ENCODE measurements around the gene STX19. TPM values are rescaled to one million over a fixed set of nuclear protein-coding genes. Genes with fewer than 3 reads are reported as not detected.

Gene STX19
- total RNA-seq, 1 experiment from 2014 or later = not detected

DNA sequence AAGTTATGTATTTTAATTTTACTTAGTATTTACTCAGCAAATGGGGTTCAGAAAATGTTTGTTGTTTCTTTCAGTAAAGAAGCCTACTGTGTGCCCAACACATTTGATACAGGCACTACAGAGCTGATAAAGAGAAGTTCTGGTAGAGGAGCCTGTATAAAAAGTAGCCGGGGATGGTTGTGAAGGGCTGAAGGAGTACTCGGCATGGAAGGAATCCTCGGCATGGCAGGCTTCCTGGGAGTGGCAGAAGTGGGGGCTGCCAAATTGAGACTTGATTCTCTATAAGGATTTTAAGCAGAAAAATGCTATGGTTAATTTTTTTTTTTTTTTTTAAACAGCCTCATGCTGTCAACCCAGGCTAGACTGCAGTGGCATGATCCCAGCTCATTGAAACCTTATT, 39.2 kb downstream of the STX19 start:
- no peaks in the 10 kb centered on the region for H3K27me3 Mint-ChIP-seq (ENCODE audit: low read depth)
- WGBS (ENCODE audit: extremely low coverage, insufficient read length, low lambda C conversion rate) = no CpG with 5 or more reads among the region's 3 CpGs

More for the DNA sequence above, 39.2 kb downstream of the STX19 start:
- DNase-seq = no peak
- Histone ChIP-seq H4K8ac (replicated peaks; ENCODE audit: insufficient read length, low read depth, low read length) (no peak overlapping the region), H4K20me1 (ENCODE audit: control insufficient read depth, insufficient read depth, insufficient read length) (no peaks in the 10 kb centered on the region), H2BK20ac (ENCODE audit: low read depth, low read length, poor library complexity, severe bottlenecking) (no peak overlapping the region), H2BK12ac (ENCODE audit: insufficient read length, low read depth, low read length) (no peak overlapping the region), H4K91ac (ENCODE audit: insufficient read length, low read depth, low read length) (no peak overlapping the region), H2BK5ac (ENCODE audit: insufficient read length, low read length) (no peak overlapping the region), H3K14ac (ENCODE audit: insufficient read depth, low read length) (no peak overlapping the region), H3K27me3 (ENCODE audit: insufficient read depth, low read length) (no peaks in the 10 kb centered on the region), H3K4me2 (ENCODE audit: insufficient read depth, insufficient read length, low read length) (no peak overlapping the region), H3K4ac (ENCODE audit: low read depth, low read length) (no peak overlapping the region), H2BK15ac (ENCODE audit: low read depth, low read length) (no peak overlapping the region), H3K23me2 (ENCODE audit: insufficient read length, low read depth, low read length, poor library complexity, severe bottlenecking) (no peaks in the 10 kb centered on the region), H3T11ph (ENCODE audit: low read length) (no peak overlapping the region), H4K5ac (ENCODE audit: insufficient read length, low read depth, low read length) (no peak overlapping the region), H2AFZ (ENCODE audit: low read length) (no peak overlapping the region), H3K23ac (ENCODE audit: insufficient read length, low read depth, low read length) (no peak overlapping the region), H3K18ac (ENCODE audit: insufficient read length, low read depth, low read length) (no peak overlapping the region), H3K56ac (ENCODE audit: insufficient read length, low read depth, low read length) (no peak overlapping the region), H3K27ac (ENCODE audit: insufficient read length, low read depth, low read length) (no peak overlapping the region), H3K4me1 (ENCODE audit: insufficient read depth, low read length) (no peaks in the 10 kb centered on the region), H3K9me3 (ENCODE audit: control insufficient read depth, low read depth, low read length) (no peaks in the 10 kb centered on the region), H3K79me1 (ENCODE audit: insufficient read depth, low read depth, low read length, poor library complexity, severe bottlenecking) (peaks cover 5% of the 10 kb centered on the region), H2AK5ac (ENCODE audit: insufficient read length, low read length) (no peak overlapping the region), H2BK120ac (ENCODE audit: low read depth, low read length, poor library complexity, severe bottlenecking) (no peak overlapping the region), H3K79me2 (ENCODE audit: insufficient read depth, low read length) (peaks cover 3% of the 10 kb centered on the region; the same call in 1 of the 2 replicates), H3K9ac (ENCODE audit: extremely low read depth, insufficient read length, low read length) (no peak overlapping the region)
- H3K4me3 Mint-ChIP-seq = no peak overlapping the region
- no peaks in the 10 kb centered on the region; a peak in 1 of 7 replicates for H3K36me3 Mint-ChIP-seq (ENCODE audit: insufficient read depth in 1 of 3, low read depth in 3 of 3)
- H3K9me3 Mint-ChIP-seq = no peaks in the 10 kb centered on the region
- H3K27ac Mint-ChIP-seq = no peak overlapping the region; a peak in 1 of 7 replicates
- H3K4me1 Mint-ChIP-seq = peaks cover 3% of the 10 kb centered on the region in 2 experiments; a peak in 3 of 4 replicates
- TF ChIP-seq, protein P1, sequence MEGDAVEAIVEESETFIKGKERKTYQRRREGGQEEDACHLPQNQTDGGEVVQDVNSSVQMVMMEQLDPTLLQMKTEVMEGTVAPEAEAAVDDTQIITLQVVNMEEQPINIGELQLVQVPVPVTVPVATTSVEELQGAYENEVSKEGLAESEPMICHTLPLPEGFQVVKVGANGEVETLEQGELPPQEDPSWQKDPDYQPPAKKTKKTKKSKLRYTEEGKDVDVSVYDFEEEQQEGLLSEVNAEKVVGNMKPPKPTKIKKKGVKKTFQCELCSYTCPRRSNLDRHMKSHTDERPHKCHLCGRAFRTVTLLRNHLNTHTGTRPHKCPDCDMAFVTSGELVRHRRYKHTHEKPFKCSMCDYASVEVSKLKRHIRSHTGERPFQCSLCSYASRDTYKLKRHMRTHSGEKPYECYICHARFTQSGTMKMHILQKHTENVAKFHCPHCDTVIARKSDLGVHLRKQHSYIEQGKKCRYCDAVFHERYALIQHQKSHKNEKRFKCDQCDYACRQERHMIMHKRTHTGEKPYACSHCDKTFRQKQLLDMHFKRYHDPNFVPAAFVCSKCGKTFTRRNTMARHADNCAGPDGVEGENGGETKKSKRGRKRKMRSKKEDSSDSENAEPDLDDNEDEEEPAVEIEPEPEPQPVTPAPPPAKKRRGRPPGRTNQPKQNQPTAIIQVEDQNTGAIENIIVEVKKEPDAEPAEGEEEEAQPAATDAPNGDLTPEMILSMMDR (conservative IDR thresholded peaks at IDR 0.05) = no peak
